Fibroblast of lung (primary cell): ENCODE data around the gene MTMR3. TPM values are rescaled to one million over a fixed set of nuclear protein-coding genes. Genes with fewer than 3 reads are reported as not detected.
"Not testable (repeated sequence)": the region's sequence is repeated elsewhere in the genome, so short reads cannot be mapped to it uniquely, and the experiment has no call there.

Source experiments
- DNase-seq, 2 donors: peaks; one replicate each; pipeline versions ENCODE4 v3.0.0 to v3.0.0-alpha.2; 2010; ENCODE audit warnings: low read depth in 2 of 2
- H2AFZ ChIP-seq: 2 replicates; pipeline ENCODE4 v1.5.1; 2012; ENCODE audit warnings: low read length, control low read depth, inconsistent platforms
- H3K27ac ChIP-seq: 2 replicates; pipeline ENCODE4 v1.5.1; 2011; ENCODE audit warnings: low read length, control low read depth; ENCODE audit not compliant: insufficient read depth
- H3K27me3 ChIP-seq: 2 replicates; pipeline ENCODE4 v1.5.1; 2011; ENCODE audit warnings: mild to moderate bottlenecking, low read length; ENCODE audit not compliant: control insufficient read depth, insufficient read depth
- H3K36me3 ChIP-seq: 2 replicates; pipeline ENCODE4 v1.5.1; 2011; ENCODE audit warnings: low read length; ENCODE audit not compliant: control insufficient read depth, insufficient read depth
- H3K4me1 ChIP-seq: 2 replicates; pipeline ENCODE4 v1.5.1; 2011; ENCODE audit warnings: low read length; ENCODE audit not compliant: control insufficient read depth, insufficient read depth; ENCODE audit errors: extremely low read depth
- H3K4me2 ChIP-seq: 2 replicates; pipeline ENCODE4 v1.5.1; 2011; ENCODE audit warnings: low read length, control low read depth; ENCODE audit not compliant: insufficient read depth; ENCODE audit errors: extremely low read depth
- H3K4me3 ChIP-seq, 4 experiments: fragments of 200-600 bp in 1 of 4; sonication (generic) in 1 of 4; replicated peaks in 1 of 4; 2 replicates each; pipeline ENCODE4 v1.5.1; 2011 to 2016; ENCODE audit warnings: low read length in 4 of 4, low read depth in 3 of 4, mild to moderate bottlenecking in 3 of 4, control low read depth in 2 of 4, inconsistent platforms in 1 of 4, mixed read lengths in 1 of 4; ENCODE audit not compliant: insufficient read depth in 1 of 4; ENCODE audit errors: control extremely low read depth in 1 of 4
- H3K79me2 ChIP-seq: 2 replicates; pipeline ENCODE4 v1.5.1; 2012; ENCODE audit warnings: mild to moderate bottlenecking, low read length, inconsistent platforms; ENCODE audit not compliant: control insufficient read depth, insufficient read depth
- H3K9ac ChIP-seq: 2 replicates; pipeline ENCODE4 v1.5.1; 2011; ENCODE audit warnings: mild to moderate bottlenecking, low read length, control low read depth; ENCODE audit not compliant: insufficient read depth
- H3K9me3 ChIP-seq: 2 replicates; pipeline ENCODE4 v1.5.1; 2012; ENCODE audit warnings: low read depth, low read length; ENCODE audit not compliant: control insufficient read depth, insufficient read depth
- H4K20me1 ChIP-seq: 2 replicates; pipeline ENCODE4 v1.5.1; 2011; ENCODE audit warnings: low read length; ENCODE audit not compliant: control insufficient read depth, insufficient read depth; ENCODE audit errors: extremely low read depth
- CTCF ChIP-seq, 2 donors: IDR thresholded peaks in 1 of 2; conservative IDR thresholded peaks in 1 of 2; 1 replicate in 1 of 2; 2 replicates in 1 of 2; pipeline ENCODE4 v1.5.1; 2011 to 2012; ENCODE audit warnings: low read length in 2 of 2, control low read depth in 1 of 2, inconsistent platforms in 1 of 2, low read depth in 1 of 2, mild to moderate bottlenecking in 1 of 2
- EZH2 ChIP-seq: IDR thresholded peaks from 2 replicates; pipeline ENCODE4 v1.5.1; 2012; ENCODE audit warnings: low read length, control low read depth, mild to moderate bottlenecking; ENCODE audit errors: missing control alignments
- polyA plus RNA-seq, 2 donors: library from polyadenylated mRNA; depleted of rRNA in 1 of 2; stranded (reverse) in 1 of 2; unstranded in 1 of 2; fragments of >200 nt; gene quantifications; 2 replicates each; pipeline ENCODE4 v1.2.1, GENCODE V29; 2011 to 2012; ENCODE audit warnings: missing spikeins in 1 of 2
- total RNA-seq: library from RNA; depleted of rRNA; stranded (reverse); fragments of >200 nt; gene quantifications from 2 replicates; pipeline ENCODE4 v1.2.1, GENCODE V29; 2014

The MTMR3 gene
- total and polyA plus RNA-seq, 2 donors (not counting 1 experiment from before 2014, with no cell fraction given) = 15.0 to 31.2 TPM

DNA sequence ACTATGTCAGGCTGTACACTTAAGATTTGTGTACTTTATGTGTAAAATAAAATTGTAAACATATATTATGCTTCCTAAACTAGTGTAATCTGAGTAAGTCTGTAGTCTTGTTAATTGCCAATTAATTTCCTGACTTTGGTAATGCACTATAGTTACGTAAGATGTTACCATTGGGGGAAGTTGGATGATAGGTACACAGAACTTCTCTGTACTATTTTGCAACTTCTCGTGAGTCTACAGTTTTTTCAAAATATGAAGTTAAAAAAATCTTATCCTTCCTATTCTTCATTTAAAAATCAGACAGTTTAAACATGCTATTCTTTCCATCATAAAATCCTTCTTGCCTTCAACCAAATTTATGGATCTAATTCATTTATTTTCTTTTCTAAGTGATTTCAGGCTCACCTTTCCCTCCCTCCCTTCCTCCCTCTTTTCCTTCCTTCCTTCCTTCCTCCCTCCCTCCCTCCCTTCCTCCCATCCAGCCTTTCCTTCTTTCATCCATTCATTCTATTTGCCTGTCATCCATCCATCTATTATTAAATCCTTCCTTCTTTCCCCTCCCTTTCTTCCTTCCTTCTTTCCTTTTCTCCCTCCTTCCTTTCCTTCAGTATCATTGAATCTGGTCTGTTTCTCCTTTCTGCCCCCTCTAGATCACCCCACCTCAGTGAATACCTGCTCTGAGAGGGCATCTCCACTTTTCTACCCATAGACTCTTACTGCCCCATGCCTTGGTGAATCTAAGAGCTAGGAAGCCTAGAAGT is 22.8 kb upstream of the MTMR3 start:
- H3K4me2 ChIP-seq = no peak overlapping the region
- H3K36me3 ChIP-seq = no peaks in the 10 kb centered on the region
- H3K79me2 ChIP-seq = no peaks in the 10 kb centered on the region
- H3K27ac ChIP-seq = no peak overlapping the region
- no peaks in the 10 kb centered on the region for H3K27me3 ChIP-seq
- no peak overlapping the region for H3K9ac ChIP-seq
- no peaks in the 10 kb centered on the region for H3K4me1 ChIP-seq
- no peak overlapping the region for H2AFZ ChIP-seq
- H4K20me1 ChIP-seq = no peaks in the 10 kb centered on the region
- no peak for TF ChIP-seq CTCF (conservative IDR thresholded peaks at IDR 0.05 in 1 of 2, IDR thresholded peaks at IDR 0.05 in 1 of 2; ENCODE audit: low read depth in 1 of 2, low read length in 2 of 2)
- TF ChIP-seq EZH2 = no peak
- H3K9me3 ChIP-seq = no peaks in the 10 kb centered on the region
- no peak overlapping the region for H3K4me3 ChIP-seq
- DNase-seq = no peak

GRCh38 chr22:29861672-29862297 is 21.2 kb upstream of the MTMR3 start:
- Histone ChIP-seq H4K20me1 (no peaks in the 10 kb centered on the region), H3K4me3 (no peak overlapping the region), H3K9ac (no peak overlapping the region), H3K27me3 (no peaks in the 10 kb centered on the region), H3K36me3 (no peaks in the 10 kb centered on the region), H2AFZ (no peak overlapping the region), H3K9me3 (no peaks in the 10 kb centered on the region), H3K27ac (no peak overlapping the region), H3K4me2 (no peak overlapping the region), H3K79me2 (no peaks in the 10 kb centered on the region), H3K4me1 (no peaks in the 10 kb centered on the region)
- DNase-seq = no peak
- TF ChIP-seq EZH2 = no peak
- no peak for TF ChIP-seq CTCF (conservative IDR thresholded peaks at IDR 0.05 in 1 of 2, IDR thresholded peaks at IDR 0.05 in 1 of 2; ENCODE audit: low read depth in 1 of 2, low read length in 2 of 2)

- not testable (repeated sequence) for H3K79me2 ChIP-seq, H3K27me3 ChIP-seq, H3K36me3 ChIP-seq, H3K4me3 ChIP-seq, H3K9me3 ChIP-seq, H3K27ac ChIP-seq, H3K4me1 ChIP-seq, H3K9ac ChIP-seq, H3K4me2 ChIP-seq, DNase-seq, H4K20me1 ChIP-seq, H2AFZ ChIP-seq
Measured at GRCh38 chr22:29865572-29865971, 17.4 kb upstream of the MTMR3 start.
